Breast epithelium (tissue), 3 donors: ENCODE results near the gene TTC9B.

Source experiments
- POLR2A ChIP-seq: fragments of 450-650 bp; IDR thresholded peaks from one replicate; pipeline ENCODE4 v1.6.1; 2016; ENCODE audit warnings: antibody characterized with exemption, mild to moderate bottlenecking, moderate library complexity
- POLR2AphosphoS5 ChIP-seq, 3 donors: sonication (generic); formaldehyde crosslinking; IDR thresholded peaks; one replicate each; pipeline ENCODE4 v1.6.1; 2017; ENCODE audit warnings: antibody characterized with exemption in 3 of 3
- TF ChIP-seq, protein P1 (sequence below), 3 donors: fragments of 450-650 bp; IDR thresholded peaks; one replicate each; pipeline ENCODE4 v1.5.1; 2016 to 2017; ENCODE audit warnings: antibody characterized with exemption in 3 of 3, mild to moderate bottlenecking in 3 of 3, moderate library complexity in 3 of 3

DNA sequence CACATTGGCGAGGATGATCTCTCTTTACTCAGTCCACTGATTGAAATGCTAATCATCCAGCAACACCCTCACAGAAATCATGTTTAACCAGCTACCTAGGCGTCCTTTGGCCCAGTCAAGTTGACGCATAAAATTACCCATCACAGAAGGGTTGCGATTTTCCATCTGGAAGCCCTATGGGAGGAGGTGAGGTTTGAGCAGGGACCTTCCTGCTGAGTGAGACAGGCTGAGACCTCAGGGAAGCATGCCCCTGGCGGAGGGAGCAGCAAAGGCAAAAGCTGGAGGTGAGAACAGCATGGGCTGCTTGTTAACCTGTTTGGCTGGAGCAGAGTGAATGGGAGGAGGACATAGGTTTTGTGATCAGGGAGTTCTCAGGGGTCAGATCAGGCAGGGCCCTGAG lies 7.3 kb downstream of the TTC9B start:
- TF ChIP-seq, protein P1, sequence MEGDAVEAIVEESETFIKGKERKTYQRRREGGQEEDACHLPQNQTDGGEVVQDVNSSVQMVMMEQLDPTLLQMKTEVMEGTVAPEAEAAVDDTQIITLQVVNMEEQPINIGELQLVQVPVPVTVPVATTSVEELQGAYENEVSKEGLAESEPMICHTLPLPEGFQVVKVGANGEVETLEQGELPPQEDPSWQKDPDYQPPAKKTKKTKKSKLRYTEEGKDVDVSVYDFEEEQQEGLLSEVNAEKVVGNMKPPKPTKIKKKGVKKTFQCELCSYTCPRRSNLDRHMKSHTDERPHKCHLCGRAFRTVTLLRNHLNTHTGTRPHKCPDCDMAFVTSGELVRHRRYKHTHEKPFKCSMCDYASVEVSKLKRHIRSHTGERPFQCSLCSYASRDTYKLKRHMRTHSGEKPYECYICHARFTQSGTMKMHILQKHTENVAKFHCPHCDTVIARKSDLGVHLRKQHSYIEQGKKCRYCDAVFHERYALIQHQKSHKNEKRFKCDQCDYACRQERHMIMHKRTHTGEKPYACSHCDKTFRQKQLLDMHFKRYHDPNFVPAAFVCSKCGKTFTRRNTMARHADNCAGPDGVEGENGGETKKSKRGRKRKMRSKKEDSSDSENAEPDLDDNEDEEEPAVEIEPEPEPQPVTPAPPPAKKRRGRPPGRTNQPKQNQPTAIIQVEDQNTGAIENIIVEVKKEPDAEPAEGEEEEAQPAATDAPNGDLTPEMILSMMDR (IDR thresholded peaks at IDR 0.05), result no peak
- TF ChIP-seq POLR2A (no peak), POLR2AphosphoS5 (IDR thresholded peaks at IDR 0.05) (no peak)
